Measurements from ENCODE around the gene EPHA6. TPM values are rescaled to one million over a fixed set of nuclear protein-coding genes. Genes with fewer than 3 reads are reported as not detected.

The EPHA6 gene
- total and polyA plus RNA-seq, 9 of the 15 experiments (the other 6 are each of a cell fraction or from before 2014, with no cell fraction given) = not detected

DNA sequence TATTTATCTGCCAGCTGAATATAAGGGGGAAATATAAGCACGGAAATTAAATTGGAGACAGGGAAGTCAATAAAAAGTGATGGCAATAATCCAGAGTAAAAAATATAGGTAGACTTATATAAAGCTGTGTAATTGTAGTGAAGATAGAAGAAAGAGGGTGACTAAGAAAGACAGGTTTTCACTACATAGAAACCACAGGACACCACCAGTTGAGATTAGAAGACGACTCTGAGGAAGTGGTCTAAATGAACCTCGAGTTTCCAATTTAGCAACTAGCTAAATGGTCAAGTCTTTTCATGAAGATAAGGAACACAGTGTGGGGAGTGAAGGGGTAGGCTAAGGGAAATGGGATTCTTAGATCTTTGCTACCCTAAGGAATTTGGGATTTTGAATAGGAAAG is 761.3 kb downstream of the EPHA6 start:
- H3K9me3 ChIP-seq (replicated peaks; ENCODE audit: control insufficient read depth, insufficient read depth, low read depth, low read length) = no peaks in the 10 kb centered on the region
- no peaks in the 10 kb centered on the region for H3K4me1 ChIP-seq (replicated peaks in 1 of 2; ENCODE audit: control insufficient read depth in 2 of 2, insufficient read depth in 2 of 2, low read length in 2 of 2)
- H3K4me2 ChIP-seq (ENCODE audit: insufficient read depth, low read length) = no peak overlapping the region
- no peak for DNase-seq (ENCODE audit: extremely low read depth in 1 of 4, low spot score in 3 of 4)
- H3K9ac ChIP-seq (ENCODE audit: insufficient read depth in 1 of 2, low read depth in 2 of 2, low read length in 2 of 2) = no peak overlapping the region
- no TSS peak for BruUV-seq (replicated peaks)
- WGBS (ENCODE audit: insufficient coverage, low coverage, missing lambda C conversion rate) = 6% methylated on average over 3 of the region's 3 CpGs
- H4K20me1 ChIP-seq (replicated peaks; ENCODE audit: control insufficient read depth, insufficient read depth, low read length) = no peaks in the 10 kb centered on the region
- no peak for FAIRE-seq
- no peak overlapping the region for H3K27ac ChIP-seq (ENCODE audit: extremely low read depth, low read depth, low read length)
- ChIA-PET POLR2A (no interaction called here), CTCF (ENCODE audit: low intra/inter-chr PET ratio) (no interaction called here)
- intact Hi-C loops (cut with micrococcal nuclease) (no loop called here), in situ Hi-C loops (cut with MboI) (no loop called here)
- no peak overlapping the region for H2AFZ ChIP-seq (ENCODE audit: low read depth, low read length)
- H3K36me3 ChIP-seq (ENCODE audit: control insufficient read depth, insufficient read depth, low read length) = no peaks in the 10 kb centered on the region
- H3K9me1 ChIP-seq (ENCODE audit: control insufficient read depth, insufficient read depth, low read length) = no peaks in the 10 kb centered on the region
- no peaks in the 10 kb centered on the region for H3K79me2 ChIP-seq (ENCODE audit: control insufficient read depth, insufficient read depth, low read length)
- no peaks in the 10 kb centered on the region for H3K27me3 ChIP-seq (ENCODE audit: control insufficient read depth in 2 of 2, insufficient read depth in 2 of 2, low read length in 2 of 2)
- no peak for ATAC-seq
- no peak overlapping the region for H3K4me3 ChIP-seq
- TF ChIP-seq MXI1 (IDR thresholded peaks at IDR 0.05; ENCODE audit: low read depth, low read length) = no peak
- TF ChIP-seq ZNF696 (CRISPR knock-in tag; conservative IDR thresholded peaks at IDR 0.05) = no peak
- TF ChIP-seq, protein P1, sequence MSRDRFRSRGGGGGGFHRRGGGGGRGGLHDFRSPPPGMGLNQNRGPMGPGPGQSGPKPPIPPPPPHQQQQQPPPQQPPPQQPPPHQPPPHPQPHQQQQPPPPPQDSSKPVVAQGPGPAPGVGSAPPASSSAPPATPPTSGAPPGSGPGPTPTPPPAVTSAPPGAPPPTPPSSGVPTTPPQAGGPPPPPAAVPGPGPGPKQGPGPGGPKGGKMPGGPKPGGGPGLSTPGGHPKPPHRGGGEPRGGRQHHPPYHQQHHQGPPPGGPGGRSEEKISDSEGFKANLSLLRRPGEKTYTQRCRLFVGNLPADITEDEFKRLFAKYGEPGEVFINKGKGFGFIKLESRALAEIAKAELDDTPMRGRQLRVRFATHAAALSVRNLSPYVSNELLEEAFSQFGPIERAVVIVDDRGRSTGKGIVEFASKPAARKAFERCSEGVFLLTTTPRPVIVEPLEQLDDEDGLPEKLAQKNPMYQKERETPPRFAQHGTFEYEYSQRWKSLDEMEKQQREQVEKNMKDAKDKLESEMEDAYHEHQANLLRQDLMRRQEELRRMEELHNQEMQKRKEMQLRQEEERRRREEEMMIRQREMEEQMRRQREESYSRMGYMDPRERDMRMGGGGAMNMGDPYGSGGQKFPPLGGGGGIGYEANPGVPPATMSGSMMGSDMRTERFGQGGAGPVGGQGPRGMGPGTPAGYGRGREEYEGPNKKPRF (IDR thresholded peaks at IDR 0.05; ENCODE audit: low read depth, low read length) = no peak
- TF ChIP-seq PRMT5 (CRISPR knock-in tag; IDR thresholded peaks at IDR 0.05) = no peak
- no peak for TF ChIP-seq BRD4 (IDR thresholded peaks at IDR 0.05)
- no peak for TF ChIP-seq ARID4B (CRISPR knock-in tag; IDR thresholded peaks at IDR 0.05)
- TF ChIP-seq, protein P2, sequence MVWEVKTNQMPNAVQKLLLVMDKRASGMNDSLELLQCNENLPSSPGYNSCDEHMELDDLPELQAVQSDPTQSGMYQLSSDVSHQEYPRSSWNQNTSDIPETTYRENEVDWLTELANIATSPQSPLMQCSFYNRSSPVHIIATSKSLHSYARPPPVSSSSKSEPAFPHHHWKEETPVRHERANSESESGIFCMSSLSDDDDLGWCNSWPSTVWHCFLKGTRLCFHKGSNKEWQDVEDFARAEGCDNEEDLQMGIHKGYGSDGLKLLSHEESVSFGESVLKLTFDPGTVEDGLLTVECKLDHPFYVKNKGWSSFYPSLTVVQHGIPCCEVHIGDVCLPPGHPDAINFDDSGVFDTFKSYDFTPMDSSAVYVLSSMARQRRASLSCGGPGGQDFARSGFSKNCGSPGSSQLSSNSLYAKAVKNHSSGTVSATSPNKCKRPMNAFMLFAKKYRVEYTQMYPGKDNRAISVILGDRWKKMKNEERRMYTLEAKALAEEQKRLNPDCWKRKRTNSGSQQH (CRISPR knock-in tag; IDR thresholded peaks at IDR 0.05) = no peak
- TF ChIP-seq, protein P3, sequence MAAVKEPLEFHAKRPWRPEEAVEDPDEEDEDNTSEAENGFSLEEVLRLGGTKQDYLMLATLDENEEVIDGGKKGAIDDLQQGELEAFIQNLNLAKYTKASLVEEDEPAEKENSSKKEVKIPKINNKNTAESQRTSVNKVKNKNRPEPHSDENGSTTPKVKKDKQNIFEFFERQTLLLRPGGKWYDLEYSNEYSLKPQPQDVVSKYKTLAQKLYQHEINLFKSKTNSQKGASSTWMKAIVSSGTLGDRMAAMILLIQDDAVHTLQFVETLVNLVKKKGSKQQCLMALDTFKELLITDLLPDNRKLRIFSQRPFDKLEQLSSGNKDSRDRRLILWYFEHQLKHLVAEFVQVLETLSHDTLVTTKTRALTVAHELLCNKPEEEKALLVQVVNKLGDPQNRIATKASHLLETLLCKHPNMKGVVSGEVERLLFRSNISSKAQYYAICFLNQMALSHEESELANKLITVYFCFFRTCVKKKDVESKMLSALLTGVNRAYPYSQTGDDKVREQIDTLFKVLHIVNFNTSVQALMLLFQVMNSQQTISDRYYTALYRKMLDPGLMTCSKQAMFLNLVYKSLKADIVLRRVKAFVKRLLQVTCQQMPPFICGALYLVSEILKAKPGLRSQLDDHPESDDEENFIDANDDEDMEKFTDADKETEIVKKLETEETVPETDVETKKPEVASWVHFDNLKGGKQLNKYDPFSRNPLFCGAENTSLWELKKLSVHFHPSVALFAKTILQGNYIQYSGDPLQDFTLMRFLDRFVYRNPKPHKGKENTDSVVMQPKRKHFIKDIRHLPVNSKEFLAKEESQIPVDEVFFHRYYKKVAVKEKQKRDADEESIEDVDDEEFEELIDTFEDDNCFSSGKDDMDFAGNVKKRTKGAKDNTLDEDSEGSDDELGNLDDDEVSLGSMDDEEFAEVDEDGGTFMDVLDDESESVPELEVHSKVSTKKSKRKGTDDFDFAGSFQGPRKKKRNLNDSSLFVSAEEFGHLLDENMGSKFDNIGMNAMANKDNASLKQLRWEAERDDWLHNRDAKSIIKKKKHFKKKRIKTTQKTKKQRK (IDR thresholded peaks at IDR 0.05; ENCODE audit: borderline replicate concordance, low read depth, low read length) = no peak
- no peak for TF ChIP-seq RBM39 (optimal IDR thresholded peaks at IDR 0.05; ENCODE audit: low read depth, low read length)
- TF ChIP-seq ZNF197 (CRISPR knock-in tag; IDR thresholded peaks at IDR 0.05; ENCODE audit: low read depth) = no peak

Data from K562 (cell line).